ENCODE data around the gene TRAF1.

GRCh38 chr9:120901755-120902568 is 24.6 kb downstream of the TRAF1 start:
- TF ChIP-seq CTCF (IDR thresholded peaks at IDR 0.05) (no peak), POLR2A (IDR thresholded peaks at IDR 0.05) (no peak), POLR2AphosphoS5 (IDR thresholded peaks at IDR 0.05) (no peak)
